ENCODE measurements around the gene INIP.

DNA sequence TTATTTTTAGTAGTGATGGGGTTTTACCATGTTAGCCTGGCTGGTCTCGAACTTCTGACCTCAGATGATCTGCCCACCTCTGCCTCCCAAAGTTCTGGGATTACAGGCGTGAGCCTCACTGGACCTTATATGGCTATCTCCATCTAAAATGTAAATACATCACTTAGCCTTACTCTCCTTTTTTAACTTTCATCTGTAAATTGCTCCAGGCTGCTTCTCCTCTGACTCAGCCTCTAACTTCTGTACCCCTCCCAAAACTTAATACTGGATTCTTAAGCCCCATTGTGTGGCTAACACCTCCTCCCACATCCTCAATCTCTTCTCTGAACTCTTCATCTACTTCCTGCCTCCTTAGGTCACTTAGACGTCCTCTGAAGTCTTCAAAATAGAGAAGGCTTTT lies 36.7 kb upstream of the INIP start:
- TF ChIP-seq, protein P1, sequence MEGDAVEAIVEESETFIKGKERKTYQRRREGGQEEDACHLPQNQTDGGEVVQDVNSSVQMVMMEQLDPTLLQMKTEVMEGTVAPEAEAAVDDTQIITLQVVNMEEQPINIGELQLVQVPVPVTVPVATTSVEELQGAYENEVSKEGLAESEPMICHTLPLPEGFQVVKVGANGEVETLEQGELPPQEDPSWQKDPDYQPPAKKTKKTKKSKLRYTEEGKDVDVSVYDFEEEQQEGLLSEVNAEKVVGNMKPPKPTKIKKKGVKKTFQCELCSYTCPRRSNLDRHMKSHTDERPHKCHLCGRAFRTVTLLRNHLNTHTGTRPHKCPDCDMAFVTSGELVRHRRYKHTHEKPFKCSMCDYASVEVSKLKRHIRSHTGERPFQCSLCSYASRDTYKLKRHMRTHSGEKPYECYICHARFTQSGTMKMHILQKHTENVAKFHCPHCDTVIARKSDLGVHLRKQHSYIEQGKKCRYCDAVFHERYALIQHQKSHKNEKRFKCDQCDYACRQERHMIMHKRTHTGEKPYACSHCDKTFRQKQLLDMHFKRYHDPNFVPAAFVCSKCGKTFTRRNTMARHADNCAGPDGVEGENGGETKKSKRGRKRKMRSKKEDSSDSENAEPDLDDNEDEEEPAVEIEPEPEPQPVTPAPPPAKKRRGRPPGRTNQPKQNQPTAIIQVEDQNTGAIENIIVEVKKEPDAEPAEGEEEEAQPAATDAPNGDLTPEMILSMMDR (IDR thresholded peaks at IDR 0.05 in 4 of 5, conservative IDR thresholded peaks at IDR 0.05 in 1 of 5) = no peak
- TF ChIP-seq POLR2A (IDR thresholded peaks at IDR 0.05) = no peak
